ENCODE results near the gene TNFRSF9. TPM values are rescaled to one million over a fixed set of nuclear protein-coding genes. Genes with fewer than 3 reads are reported as not detected.

Gene TNFRSF9
- total RNA-seq, 2 donors from 2014 or later: not detected

DNA sequence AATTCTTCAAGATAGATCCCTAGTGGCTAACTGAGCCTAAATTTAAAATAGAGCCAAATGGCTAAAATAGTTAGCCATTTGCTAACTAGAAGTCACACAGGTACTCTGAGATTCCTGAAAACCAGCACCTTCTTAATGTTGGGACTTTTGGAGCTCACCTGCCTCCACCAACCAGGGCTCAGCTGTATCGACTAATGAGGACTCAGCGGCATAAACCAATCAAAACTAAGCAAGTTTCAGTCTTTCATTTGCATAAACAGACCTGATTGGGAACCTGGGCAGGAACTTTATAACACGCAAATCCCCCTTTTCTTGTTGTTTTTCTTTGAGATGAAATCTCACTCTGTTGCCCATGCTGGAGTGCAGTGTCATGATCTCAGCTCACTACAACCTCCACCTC, 28.5 kb downstream of the TNFRSF9 start:
- H3K4me3 ChIP-seq: no peak overlapping the region
- H3K27ac ChIP-seq: no peak overlapping the region
- no peaks in the 10 kb centered on the region for H3K4me1 ChIP-seq
- H3K27me3 ChIP-seq: no peaks in the 10 kb centered on the region
- DNase-seq (ENCODE audit: low spot score): no peak
- no peak for TF ChIP-seq CTCF (IDR thresholded peaks at IDR 0.05)
- H3K9me3 ChIP-seq: no peaks in the 10 kb centered on the region
- no peaks in the 10 kb centered on the region for H3K36me3 ChIP-seq

DNA sequence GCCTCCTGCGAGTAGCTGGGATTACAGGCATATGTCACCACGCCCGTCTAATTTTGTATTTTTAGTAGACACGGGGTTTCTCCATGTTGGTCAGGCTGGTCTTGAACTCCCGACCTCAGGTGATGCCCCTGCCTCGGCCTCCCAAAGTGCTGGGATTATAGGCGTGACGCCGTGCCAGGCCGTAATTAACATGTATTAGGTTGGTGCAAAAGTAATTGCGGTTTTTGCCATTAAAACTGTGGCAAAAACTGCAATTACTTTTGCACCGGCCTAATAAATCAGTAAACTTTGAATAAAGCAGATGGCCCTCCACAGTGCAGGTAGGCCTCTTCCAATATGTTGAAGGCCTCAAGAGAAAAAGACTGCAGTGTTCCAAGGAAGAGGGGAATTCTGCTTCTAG, 35.4 kb downstream of the TNFRSF9 start:
- Histone ChIP-seq H3K4me1 (peaks cover 0 to 4% of the 10 kb centered on the region in 2 donors), H3K36me3 (no peaks in the 10 kb centered on the region), H3K27me3 (no peaks in the 10 kb centered on the region), H3K4me3 (no peak overlapping the region), H3K9me3 (no peaks in the 10 kb centered on the region), H3K27ac (no peak overlapping the region)
- no peak for TF ChIP-seq CTCF (IDR thresholded peaks at IDR 0.05)
- no peak for DNase-seq (ENCODE audit: low spot score)

DNA sequence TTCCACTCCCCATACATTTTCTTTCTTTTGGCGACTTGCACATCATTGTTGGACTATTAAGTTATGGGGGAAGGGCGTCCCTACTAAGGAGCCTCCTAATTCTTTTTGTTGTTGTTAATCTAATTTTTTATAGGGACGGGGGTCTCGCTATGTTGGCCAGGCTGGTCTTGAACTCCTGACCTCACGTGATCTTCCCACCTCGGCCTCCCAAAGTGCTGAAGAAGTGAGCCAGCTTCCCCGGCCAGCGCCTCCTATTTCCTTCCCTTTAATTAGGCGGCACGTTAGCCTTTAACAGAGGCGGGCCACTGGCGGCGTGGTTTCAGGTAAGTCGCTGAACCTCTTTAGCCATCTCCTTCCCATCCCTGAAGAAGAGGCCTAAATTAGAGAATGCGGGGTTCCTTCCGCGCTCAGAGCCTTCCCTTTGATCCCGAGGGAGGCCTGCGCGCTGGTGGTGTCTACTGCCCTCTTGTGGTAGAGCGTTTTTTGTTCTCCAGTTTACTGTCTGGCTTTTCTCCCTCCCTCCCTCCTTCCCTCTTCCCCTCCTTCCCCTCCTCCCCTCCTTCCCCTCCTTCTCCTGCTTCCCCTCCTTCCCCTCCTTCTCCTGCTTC, 38.1 kb downstream of the TNFRSF9 start:
- H3K36me3 ChIP-seq: no peaks in the 10 kb centered on the region
- H3K9me3 ChIP-seq: no peaks in the 10 kb centered on the region
- peaks cover 0 to 4% of the 10 kb centered on the region in 2 donors for H3K4me1 ChIP-seq
- H3K27ac ChIP-seq: no peak overlapping the region
- H3K4me3 ChIP-seq: peak overlapping the region in 1 of 2 donors; percentile 31
- DNase-seq (ENCODE audit: low spot score): no peak
- TF ChIP-seq CTCF (IDR thresholded peaks at IDR 0.05): peak; percentile 56 to 77
- H3K27me3 ChIP-seq: no peaks in the 10 kb centered on the region

DNA sequence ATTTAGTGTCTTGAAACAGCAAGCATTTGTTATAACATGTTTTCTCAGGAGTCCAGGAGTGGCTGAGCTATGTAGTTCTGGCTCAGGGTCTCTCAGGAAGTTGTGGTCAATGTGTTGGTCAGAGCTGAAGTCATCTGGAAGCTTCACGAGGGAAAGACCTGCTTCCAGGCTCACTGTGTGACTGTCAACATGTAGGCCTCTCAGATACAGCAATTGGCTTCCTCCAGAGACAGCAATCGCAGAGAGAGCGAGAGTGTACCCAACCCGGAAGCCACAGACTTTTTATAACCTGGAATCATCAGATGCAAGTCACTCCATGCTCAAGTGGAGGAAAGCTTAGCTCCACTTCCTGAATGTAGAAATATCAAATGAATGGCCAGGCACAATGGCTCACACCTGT, 40.9 kb downstream of the TNFRSF9 start:
- no peak for TF ChIP-seq CTCF (IDR thresholded peaks at IDR 0.05)
- Histone ChIP-seq H3K27me3 (no peaks in the 10 kb centered on the region), H3K9me3 (no peaks in the 10 kb centered on the region), H3K36me3 (no peaks in the 10 kb centered on the region), H3K4me3 (no peak overlapping the region), H3K4me1 (peaks cover 0 to 4% of the 10 kb centered on the region in 2 donors), H3K27ac (no peak overlapping the region)
- DNase-seq (ENCODE audit: low spot score): no peak

DNA sequence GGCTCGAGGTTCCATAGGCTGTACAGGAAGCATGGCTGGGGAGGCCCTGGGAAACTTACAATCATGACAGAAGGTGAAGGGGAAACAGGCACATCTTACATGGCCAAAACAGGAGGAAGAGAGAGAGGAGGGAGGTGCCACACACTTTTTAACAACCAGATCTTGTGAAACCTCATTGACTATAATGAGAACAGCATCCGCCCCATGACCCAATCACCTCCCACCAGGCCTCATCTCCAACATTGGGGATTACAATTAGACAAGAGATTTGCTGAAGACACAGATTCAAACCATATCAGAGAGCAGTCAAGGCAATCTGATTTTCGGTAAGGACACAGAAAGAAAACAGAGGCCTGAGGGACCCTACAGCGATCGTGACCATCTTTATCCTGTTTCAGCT, 41.7 kb downstream of the TNFRSF9 start:
- no peaks in the 10 kb centered on the region for H3K36me3 ChIP-seq
- H3K4me1 ChIP-seq: peaks cover 0 to 4% of the 10 kb centered on the region in 2 donors
- no peak overlapping the region for H3K4me3 ChIP-seq
- no peaks in the 10 kb centered on the region for H3K27me3 ChIP-seq
- no peak for DNase-seq (ENCODE audit: low spot score)
- no peaks in the 10 kb centered on the region for H3K9me3 ChIP-seq
- no peak overlapping the region for H3K27ac ChIP-seq
- no peak for TF ChIP-seq CTCF (IDR thresholded peaks at IDR 0.05)

DNA sequence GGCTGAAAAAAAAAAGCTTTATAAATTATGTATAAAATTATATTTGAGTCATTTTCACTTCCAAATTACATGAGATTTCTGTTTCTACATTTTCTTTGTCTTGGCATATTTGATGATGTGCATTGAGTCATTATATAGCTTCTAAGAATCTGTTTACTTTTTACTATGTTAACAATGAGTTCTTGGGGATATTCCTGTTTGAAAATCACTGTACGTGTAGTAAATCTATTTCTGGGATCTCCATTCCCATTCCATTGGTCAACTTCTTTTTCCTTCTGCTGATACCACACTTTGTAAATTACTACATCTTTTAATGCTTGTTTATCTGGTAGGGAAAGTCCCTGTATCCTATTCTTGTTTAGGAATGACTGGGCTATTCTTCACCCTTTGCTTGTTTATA, 43.6 kb downstream of the TNFRSF9 start:
- Histone ChIP-seq H3K4me3 (no peak overlapping the region), H3K27me3 (no peaks in the 10 kb centered on the region), H3K36me3 (no peaks in the 10 kb centered on the region), H3K27ac (no peak overlapping the region), H3K9me3 (no peaks in the 10 kb centered on the region), H3K4me1 (no peaks in the 10 kb centered on the region)
- no peak for TF ChIP-seq CTCF (IDR thresholded peaks at IDR 0.05)
- DNase-seq (ENCODE audit: low spot score): no peak
